ENCODE data around the gene TMEM181. TPM values are rescaled to one million over a fixed set of nuclear protein-coding genes. Genes with fewer than 3 reads are reported as not detected.

Gene TMEM181
- total and polyA plus RNA-seq, 2 of the 13 experiments (the other 11 are each of a cell fraction or from before 2014, with no cell fraction given), result 59.1 to 108 TPM

GRCh38 chr6:158554611-158555361 is 5.1 kb upstream of the TMEM181 start (continued):
- TF ChIP-seq KDM3A (CRISPR knock-in tag; IDR thresholded peaks at IDR 0.05; ENCODE audit: low read depth) (peak; percentile 36; the same call in 1 of the 2 replicates), NFIC (IDR thresholded peaks at IDR 0.05; ENCODE audit: low read length) (peak; percentile 87; the same call in 1 of the 2 replicates), ZFP82 (CRISPR knock-in tag; IDR thresholded peaks at IDR 0.05; ENCODE audit: borderline replicate concordance) (no peak), SIX4 (CRISPR knock-in tag; IDR thresholded peaks at IDR 0.05) (peak; percentile 96), ZNF589 (CRISPR knock-in tag; conservative IDR thresholded peaks at IDR 0.05) (0 out of 2 replicates have a peak, but pooled peaks have one; percentile 38), NFYB (CRISPR knock-in tag; IDR thresholded peaks at IDR 0.05) (no peak), ZNF691 (CRISPR knock-in tag; IDR thresholded peaks at IDR 0.05; ENCODE audit: borderline replicate concordance, low read depth) (no peak), POGK (CRISPR knock-in tag; conservative IDR thresholded peaks at IDR 0.05) (peak; percentile 31; the same call in 1 of the 2 replicates), ZNF12 (CRISPR knock-in tag; IDR thresholded peaks at IDR 0.05) (peak; percentile 21; the same call in 1 of the 2 replicates), JUNB (CRISPR knock-in tag; IDR thresholded peaks at IDR 0.05; ENCODE audit: borderline replicate concordance) (no peak), TOPORS (CRISPR knock-in tag; IDR thresholded peaks at IDR 0.05) (no peak), ZNF747 (CRISPR knock-in tag; IDR thresholded peaks at IDR 0.05; ENCODE audit: borderline replicate concordance) (peak; percentile 75), ERF (CRISPR knock-in tag; IDR thresholded peaks at IDR 0.05) (peak; percentile 79), KLF6 (CRISPR knock-in tag; IDR thresholded peaks at IDR 0.05) (peak; percentile 48; the same call in 1 of the 2 replicates), DDIT3 (CRISPR knock-in tag; IDR thresholded peaks at IDR 0.05) (no peak), ZNF256 (CRISPR knock-in tag; conservative IDR thresholded peaks at IDR 0.05) (no peak), KMT2B (CRISPR knock-in tag; IDR thresholded peaks at IDR 0.05) (peak; percentile 64), ZNF775 (CRISPR knock-in tag; IDR thresholded peaks at IDR 0.05; ENCODE audit: borderline replicate concordance) (no peak), MTF1 (CRISPR knock-in tag; IDR thresholded peaks at IDR 0.05) (no peak), ZNF20 (CRISPR knock-in tag; IDR thresholded peaks at IDR 0.05) (no peak)
- TF ChIP-seq, protein P1, sequence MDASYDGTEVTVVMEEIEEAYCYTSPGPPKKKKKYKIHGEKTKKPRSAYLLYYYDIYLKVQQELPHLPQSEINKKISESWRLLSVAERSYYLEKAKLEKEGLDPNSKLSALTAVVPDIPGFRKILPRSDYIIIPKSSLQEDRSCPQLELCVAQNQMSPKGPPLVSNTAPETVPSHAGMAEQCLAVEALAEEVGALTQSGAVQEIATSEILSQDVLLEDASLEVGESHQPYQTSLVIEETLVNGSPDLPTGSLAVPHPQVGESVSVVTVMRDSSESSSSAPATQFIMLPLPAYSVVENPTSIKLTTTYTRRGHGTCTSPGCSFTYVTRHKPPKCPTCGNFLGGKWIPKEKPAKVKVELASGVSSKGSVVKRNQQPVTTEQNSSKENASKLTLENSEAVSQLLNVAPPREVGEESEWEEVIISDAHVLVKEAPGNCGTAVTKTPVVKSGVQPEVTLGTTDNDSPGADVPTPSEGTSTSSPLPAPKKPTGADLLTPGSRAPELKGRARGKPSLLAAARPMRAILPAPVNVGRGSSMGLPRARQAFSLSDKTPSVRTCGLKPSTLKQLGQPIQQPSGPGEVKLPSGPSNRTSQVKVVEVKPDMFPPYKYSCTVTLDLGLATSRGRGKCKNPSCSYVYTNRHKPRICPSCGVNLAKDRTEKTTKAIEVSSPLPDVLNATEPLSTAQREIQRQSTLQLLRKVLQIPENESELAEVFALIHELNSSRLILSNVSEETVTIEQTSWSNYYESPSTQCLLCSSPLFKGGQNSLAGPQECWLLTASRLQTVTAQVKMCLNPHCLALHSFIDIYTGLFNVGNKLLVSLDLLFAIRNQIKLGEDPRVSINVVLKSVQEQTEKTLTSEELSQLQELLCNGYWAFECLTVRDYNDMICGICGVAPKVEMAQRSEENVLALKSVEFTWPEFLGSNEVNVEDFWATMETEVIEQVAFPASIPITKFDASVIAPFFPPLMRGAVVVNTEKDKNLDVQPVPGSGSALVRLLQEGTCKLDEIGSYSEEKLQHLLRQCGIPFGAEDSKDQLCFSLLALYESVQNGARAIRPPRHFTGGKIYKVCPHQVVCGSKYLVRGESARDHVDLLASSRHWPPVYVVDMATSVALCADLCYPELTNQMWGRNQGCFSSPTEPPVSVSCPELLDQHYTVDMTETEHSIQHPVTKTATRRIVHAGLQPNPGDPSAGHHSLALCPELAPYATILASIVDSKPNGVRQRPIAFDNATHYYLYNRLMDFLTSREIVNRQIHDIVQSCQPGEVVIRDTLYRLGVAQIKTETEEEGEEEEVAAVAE (CRISPR knock-in tag; IDR thresholded peaks at IDR 0.05; ENCODE audit: borderline replicate concordance), result peak; percentile 76; the same call in 1 of the 2 replicates

Data from HepG2 (cell line).